ENCODE data around the gene TBL2. TPM values are rescaled to one million over a fixed set of nuclear protein-coding genes. Genes with fewer than 3 reads are reported as not detected.
"Not testable (repeated sequence)": the region's sequence is repeated elsewhere in the genome, so short reads cannot be mapped to it uniquely, and the experiment has no call there.

Gene TBL2
- total RNA-seq, 4 donors from 2014 or later, result 19.1 to 52.5 (median 38.2) TPM

DNA sequence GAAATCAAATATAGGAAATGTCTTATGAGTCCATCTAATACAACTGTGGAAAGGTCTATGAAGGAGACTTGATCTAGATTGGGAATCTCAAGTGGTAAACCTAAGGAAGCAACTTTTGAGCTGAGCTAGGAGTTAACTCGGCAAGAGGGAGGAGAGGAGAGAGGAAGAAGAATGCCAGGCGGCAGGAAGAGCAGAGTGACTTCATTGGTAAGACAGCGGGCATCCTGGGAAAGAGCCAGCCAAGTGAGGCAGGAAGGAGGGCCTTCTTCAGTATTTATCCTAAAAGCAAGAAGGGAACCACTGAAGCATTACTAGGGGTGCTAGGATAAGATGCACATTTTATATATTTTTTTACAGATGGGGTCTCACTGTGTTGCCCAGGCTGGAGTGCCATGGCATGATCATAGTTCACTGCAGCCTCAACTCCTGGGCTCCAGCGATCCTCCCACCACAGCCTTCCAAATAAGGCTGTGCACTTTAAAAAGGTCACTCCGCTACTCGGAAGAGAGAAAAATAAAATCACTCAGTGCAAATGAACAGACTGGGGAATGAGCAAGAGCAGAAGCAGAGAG lies 22.9 kb downstream of the TBL2 start:
- intact Hi-C loops (cut with DNase I), result loop anchor here (5.0 kb wide), 1 partner anchor 33 kb away; the partner anchor contains the start of gene BAZ1B
- H3K27me3 ChIP-seq, result no peaks in the 10 kb centered on the region
- DNase-seq (ENCODE audit: extremely low spot score), result no peak
- H3K4me1 ChIP-seq, result peaks cover 21 to 41% (median 38%) of the 10 kb centered on the region in 4 donors
- no peaks in the 10 kb centered on the region for H3K9me3 ChIP-seq
- WGBS, result 30% methylated on average over 6 of the region's 6 CpGs
- TF ChIP-seq POLR2A (IDR thresholded peaks at IDR 0.05; ENCODE audit: low read depth) (no peak), EP300 (IDR thresholded peaks at IDR 0.05) (no peak), POLR2AphosphoS5 (IDR thresholded peaks at IDR 0.05) (no peak)
- TF ChIP-seq, protein P1, sequence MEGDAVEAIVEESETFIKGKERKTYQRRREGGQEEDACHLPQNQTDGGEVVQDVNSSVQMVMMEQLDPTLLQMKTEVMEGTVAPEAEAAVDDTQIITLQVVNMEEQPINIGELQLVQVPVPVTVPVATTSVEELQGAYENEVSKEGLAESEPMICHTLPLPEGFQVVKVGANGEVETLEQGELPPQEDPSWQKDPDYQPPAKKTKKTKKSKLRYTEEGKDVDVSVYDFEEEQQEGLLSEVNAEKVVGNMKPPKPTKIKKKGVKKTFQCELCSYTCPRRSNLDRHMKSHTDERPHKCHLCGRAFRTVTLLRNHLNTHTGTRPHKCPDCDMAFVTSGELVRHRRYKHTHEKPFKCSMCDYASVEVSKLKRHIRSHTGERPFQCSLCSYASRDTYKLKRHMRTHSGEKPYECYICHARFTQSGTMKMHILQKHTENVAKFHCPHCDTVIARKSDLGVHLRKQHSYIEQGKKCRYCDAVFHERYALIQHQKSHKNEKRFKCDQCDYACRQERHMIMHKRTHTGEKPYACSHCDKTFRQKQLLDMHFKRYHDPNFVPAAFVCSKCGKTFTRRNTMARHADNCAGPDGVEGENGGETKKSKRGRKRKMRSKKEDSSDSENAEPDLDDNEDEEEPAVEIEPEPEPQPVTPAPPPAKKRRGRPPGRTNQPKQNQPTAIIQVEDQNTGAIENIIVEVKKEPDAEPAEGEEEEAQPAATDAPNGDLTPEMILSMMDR (IDR thresholded peaks at IDR 0.05), result no peak
- H3K27ac ChIP-seq (replicated peaks in 1 of 4), result peak overlapping the region; percentile 99 to 100 (median 100)
- peaks cover 0 to 42% (median 38%) of the 10 kb centered on the region in 4 donors for H3K36me3 ChIP-seq
- peak overlapping the region; percentile 85 to 98 (median 88) for H3K4me3 ChIP-seq

GRCh38 chr7:73550093-73550492 lies 28.3 kb downstream of the TBL2 start:
- H3K27ac ChIP-seq (replicated peaks in 1 of 4); H3K27me3 ChIP-seq; H3K9me3 ChIP-seq; intact Hi-C loops (cut with DNase I); H3K4me3 ChIP-seq; DNase-seq (ENCODE audit: extremely low spot score): not testable (repeated sequence)
- peaks cover 4 to 46% (median 22%) of the 10 kb centered on the region in 4 donors for H3K4me1 ChIP-seq
- peaks cover 5 to 89% (median 60%) of the 10 kb centered on the region in 4 donors for H3K36me3 ChIP-seq
- 90% methylated on average over 5 of the region's 5 CpGs for WGBS

DNA sequence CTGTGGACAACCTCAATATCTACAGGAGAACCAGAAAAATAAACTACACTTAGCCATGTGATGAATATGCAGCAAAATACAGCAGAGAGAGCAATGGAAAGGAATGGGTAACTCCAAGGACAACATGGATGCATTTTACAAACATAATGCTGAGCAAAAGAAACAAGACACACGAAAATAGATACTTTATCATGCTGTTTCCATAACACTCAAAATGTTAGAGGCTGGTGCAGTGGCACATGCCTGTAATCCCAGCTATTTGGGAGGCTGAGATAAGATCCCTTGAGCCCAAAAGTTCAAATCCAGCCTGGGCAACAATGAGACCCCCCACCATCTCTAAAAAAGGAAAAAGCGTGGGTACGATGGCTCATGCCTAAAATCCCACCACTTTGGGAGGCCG lies 29.2 kb downstream of the TBL2 start:
- H3K9me3 ChIP-seq, result no peaks in the 10 kb centered on the region
- DNase-seq (ENCODE audit: extremely low spot score), result no peak
- intact Hi-C loops (cut with DNase I), result no loop called here
- H3K36me3 ChIP-seq, result peaks cover 5 to 87% (median 57%) of the 10 kb centered on the region in 4 donors
- peaks cover 0 to 37% (median 13%) of the 10 kb centered on the region in 4 donors for H3K4me1 ChIP-seq
- H3K27me3 ChIP-seq, result no peaks in the 10 kb centered on the region
- 75% methylated on average over 4 of the region's 4 CpGs for WGBS
- H3K4me3 ChIP-seq, result no peak overlapping the region
- no peak overlapping the region for H3K27ac ChIP-seq (replicated peaks in 1 of 4)
- TF ChIP-seq POLR2AphosphoS5 (IDR thresholded peaks at IDR 0.05) (no peak), POLR2A (IDR thresholded peaks at IDR 0.05; ENCODE audit: low read depth) (no peak)
- TF ChIP-seq, protein P1 (IDR thresholded peaks at IDR 0.05), result no peak

GRCh38 chr7:73547841-73548240 lies 30.5 kb downstream of the TBL2 start:
- H3K4me3 ChIP-seq, result no peak overlapping the region
- H3K36me3 ChIP-seq, result peaks cover 12 to 87% (median 56%) of the 10 kb centered on the region in 4 donors
- DNase-seq (ENCODE audit: extremely low spot score), result no peak
- no peak overlapping the region for H3K27ac ChIP-seq (replicated peaks in 1 of 4)
- H3K4me1 ChIP-seq, result peaks cover 0 to 32% (median 8%) of the 10 kb centered on the region in 4 donors
- H3K9me3 ChIP-seq, result no peaks in the 10 kb centered on the region
- TF ChIP-seq, protein P1 (IDR thresholded peaks at IDR 0.05), result no peak
- no peak for TF ChIP-seq EP300 (IDR thresholded peaks at IDR 0.05)
- no peak for TF ChIP-seq POLR2A (IDR thresholded peaks at IDR 0.05; ENCODE audit: low read depth)
- TF ChIP-seq POLR2AphosphoS5 (IDR thresholded peaks at IDR 0.05), result no peak
- H3K27me3 ChIP-seq, result no peaks in the 10 kb centered on the region
- WGBS, result 91% methylated on average over 9 of the region's 9 CpGs
- intact Hi-C loops (cut with DNase I), result no loop called here

- H3K9me3 ChIP-seq, result no peaks in the 10 kb centered on the region
- H3K27ac ChIP-seq (replicated peaks in 1 of 4), result no peak overlapping the region
- peaks cover 39 to 90% (median 62%) of the 10 kb centered on the region in 4 donors for H3K36me3 ChIP-seq
- no peaks in the 10 kb centered on the region for H3K27me3 ChIP-seq
- H3K4me3 ChIP-seq, result no peak overlapping the region
- TF ChIP-seq EP300 (IDR thresholded peaks at IDR 0.05) (no peak), POLR2A (IDR thresholded peaks at IDR 0.05; ENCODE audit: low read depth) (no peak), POLR2AphosphoS5 (IDR thresholded peaks at IDR 0.05) (no peak)
- TF ChIP-seq, protein P1 (IDR thresholded peaks at IDR 0.05), result no peak
- 100% methylated on average over 2 of the region's 2 CpGs for WGBS
- no peak for DNase-seq (ENCODE audit: extremely low spot score)
- intact Hi-C loops (cut with DNase I), result no loop called here
- peaks cover 0 to 22% (median 5%) of the 10 kb centered on the region in 4 donors for H3K4me1 ChIP-seq
These were observed 33.7 kb downstream of the TBL2 start for GRCh38 chr7:73544678-73545077.
